Measurements from ENCODE around the gene NTRK3.

- TF ChIP-seq CTCF (IDR thresholded peaks at IDR 0.05; ENCODE audit: poor library complexity, severe bottlenecking), result no peak
- TF ChIP-seq RAD21 (conservative IDR thresholded peaks at IDR 0.05), result no peak
These were observed 415.0 kb downstream of the NTRK3 start for GRCh38 chr15:87841426-87841998.

Measured in neural cell (in vitro differentiated cells).